HG03439 (cell line): ENCODE data around the gene CEP162.
"Not testable (repeated sequence)": the region's sequence is repeated elsewhere in the genome, so short reads cannot be mapped to it uniquely, and the experiment has no call there.

ENCODE experiments used
- ATAC-seq: cut with Tn5 transposase; IDR thresholded peaks from one replicate; pipeline ENCODE4 v1.9.1; 2021; ENCODE audit warnings: mild to moderate bottlenecking, moderate library complexity; ENCODE audit not compliant: unreplicated experiment

The CEP162 gene, protein sequence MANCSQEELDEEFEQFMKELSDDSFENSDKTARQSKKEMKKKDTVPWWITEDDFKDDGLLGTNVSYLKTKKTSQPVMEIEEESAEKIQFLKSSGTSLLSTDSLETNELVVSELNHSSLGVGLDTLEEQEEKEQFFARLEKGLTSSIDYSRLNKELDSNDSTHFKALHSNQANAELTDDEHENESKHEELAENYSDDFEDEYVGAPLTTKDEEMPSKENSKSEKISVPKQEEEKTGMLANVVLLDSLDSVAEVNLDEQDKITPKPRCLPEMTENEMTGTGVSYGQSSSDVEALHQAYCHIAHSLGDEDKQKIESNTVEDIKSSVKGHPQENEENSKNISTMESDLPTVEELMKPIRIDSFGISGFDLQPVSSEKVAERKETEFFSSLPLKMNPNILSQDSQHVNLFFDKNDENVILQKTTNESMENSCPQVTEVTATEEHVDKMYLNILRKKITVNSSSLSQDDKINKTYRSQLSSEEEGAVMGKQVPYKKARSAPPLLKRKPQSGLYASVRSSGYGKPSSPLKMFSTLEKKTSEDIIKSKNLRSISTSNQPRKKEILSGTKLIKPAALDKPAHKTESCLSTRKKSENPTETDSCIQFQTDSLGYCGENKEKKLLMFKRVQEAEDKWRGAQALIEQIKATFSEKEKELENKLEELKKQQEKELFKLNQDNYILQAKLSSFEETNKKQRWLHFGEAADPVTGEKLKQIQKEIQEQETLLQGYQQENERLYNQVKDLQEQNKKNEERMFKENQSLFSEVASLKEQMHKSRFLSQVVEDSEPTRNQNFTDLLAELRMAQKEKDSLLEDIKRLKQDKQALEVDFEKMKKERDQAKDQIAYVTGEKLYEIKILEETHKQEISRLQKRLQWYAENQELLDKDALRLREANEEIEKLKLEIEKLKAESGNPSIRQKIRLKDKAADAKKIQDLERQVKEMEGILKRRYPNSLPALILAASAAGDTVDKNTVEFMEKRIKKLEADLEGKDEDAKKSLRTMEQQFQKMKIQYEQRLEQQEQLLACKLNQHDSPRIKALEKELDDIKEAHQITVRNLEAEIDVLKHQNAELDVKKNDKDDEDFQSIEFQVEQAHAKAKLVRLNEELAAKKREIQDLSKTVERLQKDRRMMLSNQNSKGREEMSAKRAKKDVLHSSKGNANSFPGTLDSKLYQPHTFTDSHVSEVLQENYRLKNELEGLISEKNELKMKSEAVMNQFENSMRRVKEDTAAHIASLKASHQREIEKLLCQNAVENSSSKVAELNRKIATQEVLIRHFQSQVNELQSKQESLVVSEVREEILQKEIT (N-terminal part only)

GRCh38 chr6:84227434-84228197 is at the start of gene CEP162:
Gene CEP162, minus strand, starts transcription at chr6:84227643. Its CDS starts 1,250 bp downstream, at chr6:84226393.
- ATAC-seq: peak; percentile 98

- ATAC-seq: no peak
Measured at GRCh38 chr6:84274856-84275255, 47.4 kb upstream of the CEP162 start.

GRCh38 chr6:84273048-84273809 is 45.8 kb upstream of the CEP162 start:
- ATAC-seq: no peak

DNA sequence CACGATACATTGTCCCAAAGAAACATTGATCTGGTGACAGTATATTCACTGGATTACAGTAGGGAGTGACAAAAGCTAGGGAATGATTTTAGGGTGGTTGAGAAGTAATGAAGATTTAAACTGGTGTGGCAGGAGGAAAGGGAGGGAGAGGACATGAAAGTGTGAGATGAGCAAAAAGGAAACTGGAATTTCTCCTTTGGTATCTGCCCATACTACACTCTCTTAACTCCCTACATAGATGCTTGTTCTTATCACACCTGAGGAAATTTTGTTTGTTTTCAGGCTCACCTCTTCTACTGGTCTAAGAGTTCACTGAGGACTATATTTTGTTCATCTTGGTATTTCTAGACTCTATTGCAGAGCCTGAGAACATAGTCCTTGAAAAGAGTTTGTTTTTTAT is 44.9 kb upstream of the CEP162 start:
- ATAC-seq: no peak

GRCh38 chr6:84271061-84271716 is 43.7 kb upstream of the CEP162 start:
- ATAC-seq: no peak

- no peak for ATAC-seq
Measured at GRCh38 chr6:84269947-84270733, 42.7 kb upstream of the CEP162 start.

- no peak for ATAC-seq
Measured at GRCh38 chr6:84268781-84269180, 41.3 kb upstream of the CEP162 start.

- ATAC-seq: no peak
Measured at GRCh38 chr6:84263557-84263956, 36.1 kb upstream of the CEP162 start.

GRCh38 chr6:84260926-84261325 is 33.5 kb upstream of the CEP162 start:
- no peak for ATAC-seq

GRCh38 chr6:84260196-84260595 is 32.8 kb upstream of the CEP162 start:
- ATAC-seq: no peak

DNA sequence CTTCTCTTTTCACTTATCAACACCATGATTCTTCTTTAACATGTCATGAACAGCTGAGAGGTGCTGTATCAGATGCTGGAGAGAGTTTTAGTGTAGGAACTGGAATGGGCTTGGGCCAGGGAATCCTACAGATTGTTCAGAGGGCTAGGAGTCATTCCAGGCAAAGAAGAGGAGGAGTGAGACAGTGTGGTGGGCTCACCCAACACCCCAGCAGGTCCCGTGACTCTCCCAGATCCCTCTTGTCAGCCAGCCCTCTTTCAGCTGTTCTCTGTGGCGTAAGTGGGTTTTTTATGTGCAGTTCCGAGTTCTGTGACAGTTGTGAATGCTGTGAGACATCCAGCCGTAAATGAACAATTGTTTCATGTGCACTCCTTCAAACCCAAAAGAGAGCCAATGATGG is 31.4 kb upstream of the CEP162 start:
- ATAC-seq: no peak

GRCh38 chr6:84258268-84258667 is 30.8 kb upstream of the CEP162 start:
- no peak for ATAC-seq

DNA sequence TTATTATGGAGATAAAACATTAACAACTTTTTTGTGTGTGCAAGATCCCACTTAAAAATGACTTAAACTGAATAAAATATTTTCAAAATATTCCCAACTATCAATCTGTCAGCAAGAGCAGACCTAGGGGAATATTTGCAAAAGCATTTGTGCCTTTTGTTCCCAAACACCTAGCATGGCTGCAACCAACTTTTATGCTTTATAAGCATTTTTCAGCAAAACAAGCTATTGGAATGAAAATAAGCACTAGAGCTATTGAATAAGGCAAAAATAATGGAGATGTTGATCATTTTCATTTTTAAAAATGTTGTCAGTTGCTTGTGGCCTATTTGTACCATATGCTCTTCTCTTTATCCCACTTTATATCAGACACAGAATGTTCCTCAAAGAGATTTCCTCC is 28.2 kb upstream of the CEP162 start:
- ATAC-seq: no peak

GRCh38 chr6:84253380-84253779 is 25.9 kb upstream of the CEP162 start:
- no peak for ATAC-seq

GRCh38 chr6:84251891-84252539 is 24.6 kb upstream of the CEP162 start:
- no peak for ATAC-seq

- ATAC-seq: no peak
Measured at GRCh38 chr6:84249724-84250123, 22.3 kb upstream of the CEP162 start.

DNA sequence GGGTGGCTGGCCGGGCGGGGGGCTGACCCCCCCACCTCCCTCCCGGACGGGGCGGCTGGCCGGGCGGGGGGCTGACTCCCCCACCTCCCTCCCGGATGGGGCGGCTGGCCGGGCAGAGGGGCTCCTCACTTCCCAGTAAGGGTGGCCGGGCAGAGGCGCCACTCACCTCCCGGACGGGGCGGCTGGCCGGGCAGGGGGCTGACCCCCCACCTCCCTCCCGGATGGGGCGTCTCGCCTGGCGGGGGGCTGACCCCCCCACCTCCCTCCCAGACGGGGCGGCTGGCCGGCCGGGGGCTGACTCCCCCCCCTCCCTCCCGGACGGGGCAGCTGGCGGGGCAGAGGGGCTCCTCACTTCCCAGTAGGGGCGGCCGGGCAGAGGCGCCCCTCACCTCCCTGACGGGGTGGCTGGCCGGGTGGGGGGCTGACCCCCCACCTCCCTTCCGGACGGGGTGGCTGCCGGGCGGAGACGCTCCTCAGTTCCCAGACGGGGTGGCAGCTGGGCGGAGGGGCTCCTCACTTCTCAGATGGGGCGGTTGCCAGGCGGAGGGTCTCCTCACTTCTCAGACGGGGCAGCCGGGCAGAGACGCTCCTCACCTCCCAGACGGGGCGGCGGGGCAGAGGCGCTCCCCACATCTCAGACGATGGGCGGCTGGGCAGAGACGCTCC is 17.1 kb upstream of the CEP162 start:
- ATAC-seq: not testable (repeated sequence)
